Mammary epithelial cell (primary cell): ENCODE measurements around the gene ADARB2.

Source experiments
- EZH2 ChIP-seq: IDR thresholded peaks from 2 replicates; pipeline ENCODE4 v1.6.1; 2012; ENCODE audit warnings: low read length, inconsistent platforms, borderline replicate concordance
- TF ChIP-seq, protein P1 (sequence below), 2 donors: IDR thresholded peaks in 1 of 2; conservative IDR thresholded peaks in 1 of 2; 2 replicates each; pipeline ENCODE4 v1.5.1; 2011 to 2012; ENCODE audit warnings: inconsistent platforms in 2 of 2, low read length in 2 of 2, mild to moderate bottlenecking in 2 of 2, control low read depth in 1 of 2, low read depth in 1 of 2; ENCODE audit not compliant: insufficient read depth in 1 of 2; ENCODE audit errors: extremely low read depth in 1 of 2

DNA sequence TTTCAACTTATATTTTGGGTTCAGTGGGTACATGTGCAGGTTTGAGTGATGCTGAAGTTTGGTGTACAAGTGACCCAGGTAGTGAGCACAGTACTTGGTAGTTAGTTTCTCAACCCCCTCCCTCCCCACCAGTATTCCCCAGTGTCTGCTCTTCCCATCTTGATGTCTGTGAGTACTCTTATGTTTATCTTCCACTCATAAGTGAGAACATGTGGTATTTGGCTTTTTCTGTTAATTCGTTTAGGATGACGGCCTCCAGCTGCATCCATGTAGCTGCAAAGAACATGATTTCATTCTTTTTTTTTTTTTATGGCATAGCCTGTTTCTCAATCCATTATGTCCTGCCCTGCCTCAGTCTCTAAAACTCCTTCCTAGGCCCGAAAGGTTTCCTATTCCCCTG is 459.0 kb downstream of the ADARB2 start:
- TF ChIP-seq, protein P1, sequence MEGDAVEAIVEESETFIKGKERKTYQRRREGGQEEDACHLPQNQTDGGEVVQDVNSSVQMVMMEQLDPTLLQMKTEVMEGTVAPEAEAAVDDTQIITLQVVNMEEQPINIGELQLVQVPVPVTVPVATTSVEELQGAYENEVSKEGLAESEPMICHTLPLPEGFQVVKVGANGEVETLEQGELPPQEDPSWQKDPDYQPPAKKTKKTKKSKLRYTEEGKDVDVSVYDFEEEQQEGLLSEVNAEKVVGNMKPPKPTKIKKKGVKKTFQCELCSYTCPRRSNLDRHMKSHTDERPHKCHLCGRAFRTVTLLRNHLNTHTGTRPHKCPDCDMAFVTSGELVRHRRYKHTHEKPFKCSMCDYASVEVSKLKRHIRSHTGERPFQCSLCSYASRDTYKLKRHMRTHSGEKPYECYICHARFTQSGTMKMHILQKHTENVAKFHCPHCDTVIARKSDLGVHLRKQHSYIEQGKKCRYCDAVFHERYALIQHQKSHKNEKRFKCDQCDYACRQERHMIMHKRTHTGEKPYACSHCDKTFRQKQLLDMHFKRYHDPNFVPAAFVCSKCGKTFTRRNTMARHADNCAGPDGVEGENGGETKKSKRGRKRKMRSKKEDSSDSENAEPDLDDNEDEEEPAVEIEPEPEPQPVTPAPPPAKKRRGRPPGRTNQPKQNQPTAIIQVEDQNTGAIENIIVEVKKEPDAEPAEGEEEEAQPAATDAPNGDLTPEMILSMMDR (conservative IDR thresholded peaks at IDR 0.05 in 1 of 2, IDR thresholded peaks at IDR 0.05 in 1 of 2; ENCODE audit: extremely low read depth in 1 of 2, insufficient read depth in 1 of 2, low read depth in 1 of 2, low read length in 2 of 2) = no peak
- no peak for TF ChIP-seq EZH2
